OCI-LY7 (cell line): ENCODE results near the gene LAMC1.

ENCODE experiments used
- CTCF ChIP-seq: fragments of 200-600 bp; sonication (generic); conservative IDR thresholded peaks from 2 replicates; pipeline ENCODE4 v1.5.1; 2014; ENCODE audit warnings: mild to moderate bottlenecking, antibody characterized with exemption, low read length, moderate library complexity, mixed read lengths
- EZH2phosphoT487 ChIP-seq: fragments of 200-600 bp; sonication (generic); IDR thresholded peaks from 2 replicates; pipeline ENCODE4 v1.6.1; 2018; ENCODE audit warnings: low read depth, borderline replicate concordance, mild to moderate bottlenecking, mixed run types, antibody characterized with exemption, low read length, moderate library complexity, mixed read lengths

GRCh38 chr1:183138301-183138700, 115.1 kb downstream of the LAMC1 start:
- no peak for TF ChIP-seq CTCF
- no peak for TF ChIP-seq EZH2phosphoT487
